Caco-2 (cell line): ENCODE results near the gene TRIO. TPM values are rescaled to one million over a fixed set of nuclear protein-coding genes. Genes with fewer than 3 reads are reported as not detected.

Experiments
- BruUV-seq: library from RNA; stranded (reverse); fragments of 400-500 nt; replicated peaks from 2 replicates; lab custom pipeline; 2021; lab: Mats Ljungman, UMichigan
- CTCF ChIA-PET: fragments of 300-600 bp; sonication (Branson Sonifier 250); formaldehyde crosslinking; loops from one replicate; lab custom pipeline; 2022; ENCODE audit warnings: antibody characterized with exemption; lab: Charles Lee
- POLR2A ChIA-PET: fragments of 300-600 bp; sonication (Branson Sonifier 250); formaldehyde crosslinking; loops from one replicate; lab custom pipeline; 2022; ENCODE audit warnings: antibody characterized with exemption; lab: Charles Lee
- DNase-seq, 2 experiments: peaks; one replicate each; pipeline versions ENCODE4 v3.0.0 to v3.0.0-alpha.2; 2020 to 2022
- H3K27me3 ChIP-seq: replicated peaks from 2 replicates; pipeline ENCODE4 v1.6.0; 2011; ENCODE audit warnings: low read length; ENCODE audit not compliant: control insufficient read depth, insufficient read depth
- H3K36me3 ChIP-seq: 2 replicates; pipeline ENCODE4 v1.5.1; 2011; ENCODE audit warnings: low read length; ENCODE audit not compliant: control insufficient read depth, insufficient read depth
- H3K4me1 ChIP-seq: fragments of 250-450 bp; sonication (Bioruptor Pico); 2 replicates; pipeline ENCODE4 v1.5.1; 2020; ENCODE audit warnings: mild to moderate bottlenecking
- H3K4me3 ChIP-seq: 2 replicates; pipeline ENCODE4 v1.5.1; 2011; ENCODE audit warnings: low read depth, mild to moderate bottlenecking, control low read depth, low read length
- H3K9me3 ChIP-seq: fragments of 250-450 bp; sonication (Bioruptor Pico); 2 replicates; pipeline ENCODE4 v1.5.1; 2020; ENCODE audit warnings: mild to moderate bottlenecking, moderate library complexity
- H3K27ac Mint-ChIP-seq: one replicate; pipeline ENCODE4 v1.8.0; 2022; ENCODE audit warnings: mixed read lengths; ENCODE audit not compliant: unreplicated experiment
- H3K27me3 Mint-ChIP-seq: one replicate; pipeline ENCODE4 v1.8.0; 2022; ENCODE audit warnings: mixed read lengths; ENCODE audit not compliant: insufficient read depth, unreplicated experiment
- H3K36me3 Mint-ChIP-seq: one replicate; pipeline ENCODE4 v1.8.0; 2022; ENCODE audit warnings: mild to moderate bottlenecking, mixed read lengths; ENCODE audit not compliant: insufficient read depth, unreplicated experiment
- H3K4me1 Mint-ChIP-seq: one replicate; pipeline ENCODE4 v1.8.0; 2022; ENCODE audit warnings: low read depth, mixed read lengths; ENCODE audit not compliant: unreplicated experiment
- H3K4me3 Mint-ChIP-seq: one replicate; pipeline ENCODE4 v1.8.0; 2022; ENCODE audit warnings: mild to moderate bottlenecking, moderate library complexity, mixed read lengths; ENCODE audit not compliant: unreplicated experiment
- H3K9me3 Mint-ChIP-seq: one replicate; pipeline ENCODE4 v1.8.0; 2022; ENCODE audit warnings: mixed read lengths; ENCODE audit not compliant: unreplicated experiment
- intact Hi-C: fragments of 100-400 bp; cut with micrococcal nuclease; formaldehyde crosslinking; loops from one replicate; pipeline ENCODE4 v1.10.0; 2022; ENCODE audit not compliant: unreplicated experiment
- total RNA-seq: library from RNA; stranded (reverse); gene quantifications from 2 replicates; pipeline ENCODE4 v1.2.3, GENCODE V29; 2022
- TF ChIP-seq, protein P1 (sequence below), 2 experiments: fragments of 200-600 bp in 1 of 2; IDR thresholded peaks; 1 replicate in 1 of 2; 2 replicates in 1 of 2; pipeline versions ENCODE4 v1.5.1 to v1.8.0; 2011 to 2022; ENCODE audit warnings: antibody characterized with exemption in 1 of 2, control low read depth in 1 of 2, inconsistent platforms in 1 of 2, low read depth in 1 of 2, low read length in 1 of 2, mild to moderate bottlenecking in 1 of 2, moderate library complexity in 1 of 2; ENCODE audit not compliant: insufficient read depth in 1 of 2, severe bottlenecking in 1 of 2, unreplicated experiment in 1 of 2

Gene TRIO
- total RNA-seq, 1 experiment from 2014 or later = 92.0 TPM

DNA sequence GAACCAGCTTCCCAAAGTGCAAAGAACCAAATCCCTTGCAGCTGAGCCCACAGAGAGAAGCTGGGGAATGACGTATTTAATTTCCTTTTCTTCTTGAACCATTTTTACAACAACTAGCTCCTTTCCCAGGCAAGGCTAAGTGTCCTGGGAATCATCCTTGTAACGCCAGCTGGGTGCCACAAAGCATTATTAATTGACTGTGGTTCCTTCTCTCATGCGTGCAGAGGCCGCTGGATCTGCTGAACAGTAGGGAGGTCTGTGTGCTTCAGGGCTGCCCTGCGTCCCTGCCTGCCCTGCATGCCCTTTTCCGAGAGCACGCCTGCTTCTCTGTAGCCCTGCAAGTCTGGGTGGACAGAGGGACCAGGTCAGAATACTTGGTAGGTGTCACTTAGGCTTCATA lies 314.3 kb downstream of the TRIO start:
- peaks cover 48% of the 10 kb centered on the region for H3K36me3 Mint-ChIP-seq
- H3K4me3 Mint-ChIP-seq = no peak overlapping the region
- H3K9me3 Mint-ChIP-seq = no peaks in the 10 kb centered on the region
- ChIA-PET CTCF (no interaction called here), POLR2A (no interaction called here)
- no peak for DNase-seq
- Histone ChIP-seq H3K27me3 (no peaks in the 10 kb centered on the region), H3K36me3 (peaks cover 2% of the 10 kb centered on the region; the same call in 1 of the 2 replicates), H3K4me3 (no peak overlapping the region), H3K4me1 (peaks cover 15% of the 10 kb centered on the region), H3K9me3 (no peaks in the 10 kb centered on the region)
- intact Hi-C loops = no loop called here
- TF ChIP-seq, protein P1, sequence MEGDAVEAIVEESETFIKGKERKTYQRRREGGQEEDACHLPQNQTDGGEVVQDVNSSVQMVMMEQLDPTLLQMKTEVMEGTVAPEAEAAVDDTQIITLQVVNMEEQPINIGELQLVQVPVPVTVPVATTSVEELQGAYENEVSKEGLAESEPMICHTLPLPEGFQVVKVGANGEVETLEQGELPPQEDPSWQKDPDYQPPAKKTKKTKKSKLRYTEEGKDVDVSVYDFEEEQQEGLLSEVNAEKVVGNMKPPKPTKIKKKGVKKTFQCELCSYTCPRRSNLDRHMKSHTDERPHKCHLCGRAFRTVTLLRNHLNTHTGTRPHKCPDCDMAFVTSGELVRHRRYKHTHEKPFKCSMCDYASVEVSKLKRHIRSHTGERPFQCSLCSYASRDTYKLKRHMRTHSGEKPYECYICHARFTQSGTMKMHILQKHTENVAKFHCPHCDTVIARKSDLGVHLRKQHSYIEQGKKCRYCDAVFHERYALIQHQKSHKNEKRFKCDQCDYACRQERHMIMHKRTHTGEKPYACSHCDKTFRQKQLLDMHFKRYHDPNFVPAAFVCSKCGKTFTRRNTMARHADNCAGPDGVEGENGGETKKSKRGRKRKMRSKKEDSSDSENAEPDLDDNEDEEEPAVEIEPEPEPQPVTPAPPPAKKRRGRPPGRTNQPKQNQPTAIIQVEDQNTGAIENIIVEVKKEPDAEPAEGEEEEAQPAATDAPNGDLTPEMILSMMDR (IDR thresholded peaks at IDR 0.05; ENCODE audit: insufficient read depth in 1 of 2, low read depth in 1 of 2, low read length in 1 of 2, severe bottlenecking in 1 of 2, unreplicated experiment in 1 of 2) = no peak
- no peaks in the 10 kb centered on the region for H3K27me3 Mint-ChIP-seq
- peaks cover 13% of the 10 kb centered on the region for H3K4me1 Mint-ChIP-seq
- H3K27ac Mint-ChIP-seq = peak overlapping the region; percentile 89
- BruUV-seq = no TSS peak

DNA sequence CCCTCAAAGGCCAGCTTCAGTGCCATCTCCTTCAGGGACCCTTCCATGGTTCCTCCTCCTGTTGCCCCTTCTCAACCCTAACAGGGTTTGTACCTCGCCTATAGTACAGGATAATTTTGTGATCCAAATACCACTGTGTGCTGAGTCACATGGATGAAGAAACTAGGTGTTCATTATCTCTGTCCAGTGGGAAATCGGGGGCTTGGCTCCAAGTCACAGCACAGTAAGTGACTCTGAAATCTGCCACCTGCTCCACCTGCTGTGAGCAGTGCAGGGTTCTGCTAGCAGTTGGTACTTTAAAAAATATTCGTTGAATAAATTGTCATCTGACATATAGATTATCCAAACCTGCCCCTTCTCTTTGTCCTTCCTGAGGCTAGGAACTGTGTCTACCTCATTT lies 315.3 kb downstream of the TRIO start:
- no peaks in the 10 kb centered on the region for H3K27me3 Mint-ChIP-seq
- CTCF ChIA-PET = no interaction called here

DNA sequence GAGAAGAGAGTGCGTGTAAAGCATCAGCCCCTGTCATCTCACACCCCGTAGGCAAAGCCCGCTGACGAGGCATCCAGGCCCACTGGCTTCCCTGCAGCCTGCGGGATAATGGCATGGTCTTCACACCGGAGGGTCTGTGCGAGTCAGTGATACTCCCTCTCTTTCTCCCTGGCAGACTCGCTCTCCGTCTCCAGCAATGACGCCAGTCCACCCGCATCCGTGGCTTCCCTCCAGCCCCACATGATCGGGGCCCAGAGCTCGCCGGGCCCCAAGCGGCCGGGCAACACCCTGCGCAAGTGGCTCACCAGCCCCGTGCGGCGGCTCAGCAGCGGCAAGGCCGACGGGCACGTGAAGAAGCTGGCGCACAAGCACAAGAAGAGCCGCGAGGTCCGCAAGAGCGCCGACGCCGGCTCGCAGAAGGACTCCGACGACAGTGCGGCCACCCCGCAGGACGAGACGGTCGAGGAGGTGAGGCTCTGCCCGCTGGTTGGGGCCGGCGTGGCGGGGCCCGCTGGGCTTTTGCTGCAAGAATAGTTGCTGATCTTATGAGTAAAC lies 317.8 kb downstream of the TRIO start:
- H3K27me3 Mint-ChIP-seq = no peaks in the 10 kb centered on the region
- Histone ChIP-seq H3K4me1 (peaks cover 17% of the 10 kb centered on the region), H3K4me3 (no peak overlapping the region), H3K36me3 (peaks cover 3% of the 10 kb centered on the region; the same call in 1 of the 2 replicates), H3K9me3 (no peaks in the 10 kb centered on the region), H3K27me3 (no peaks in the 10 kb centered on the region)
- ChIA-PET POLR2A (no interaction called here), CTCF (no interaction called here)
- no peak overlapping the region for H3K27ac Mint-ChIP-seq
- no peak overlapping the region for H3K4me3 Mint-ChIP-seq
- no TSS peak for BruUV-seq
- H3K36me3 Mint-ChIP-seq = peaks cover 59% of the 10 kb centered on the region
- no peaks in the 10 kb centered on the region for H3K9me3 Mint-ChIP-seq
- no peak for DNase-seq
- TF ChIP-seq, protein P1 (IDR thresholded peaks at IDR 0.05; ENCODE audit: insufficient read depth in 1 of 2, low read depth in 1 of 2, low read length in 1 of 2, severe bottlenecking in 1 of 2, unreplicated experiment in 1 of 2) = no peak
- H3K4me1 Mint-ChIP-seq = peaks cover 31% of the 10 kb centered on the region
- intact Hi-C loops = no loop called here

More for the DNA sequence above, 315.3 kb downstream of the TRIO start:
- Mint-ChIP-seq H3K27ac (peak overlapping the region; percentile 89), H3K36me3 (peaks cover 56% of the 10 kb centered on the region), H3K4me3 (no peak overlapping the region), H3K4me1 (peaks cover 15% of the 10 kb centered on the region), H3K9me3 (no peaks in the 10 kb centered on the region)
- POLR2A ChIA-PET = no interaction called here
- no TSS peak for BruUV-seq
- Histone ChIP-seq H3K36me3 (peaks cover 2% of the 10 kb centered on the region; the same call in 1 of the 2 replicates), H3K9me3 (no peaks in the 10 kb centered on the region), H3K27me3 (no peaks in the 10 kb centered on the region), H3K4me3 (no peak overlapping the region), H3K4me1 (peaks cover 17% of the 10 kb centered on the region)
- intact Hi-C loops = no loop called here
- no peak for DNase-seq
- TF ChIP-seq, protein P1 (IDR thresholded peaks at IDR 0.05; ENCODE audit: insufficient read depth in 1 of 2, low read depth in 1 of 2, low read length in 1 of 2, severe bottlenecking in 1 of 2, unreplicated experiment in 1 of 2) = no peak
